ENCODE measurements around the gene BFSP1.

The BFSP1 gene

DNA sequence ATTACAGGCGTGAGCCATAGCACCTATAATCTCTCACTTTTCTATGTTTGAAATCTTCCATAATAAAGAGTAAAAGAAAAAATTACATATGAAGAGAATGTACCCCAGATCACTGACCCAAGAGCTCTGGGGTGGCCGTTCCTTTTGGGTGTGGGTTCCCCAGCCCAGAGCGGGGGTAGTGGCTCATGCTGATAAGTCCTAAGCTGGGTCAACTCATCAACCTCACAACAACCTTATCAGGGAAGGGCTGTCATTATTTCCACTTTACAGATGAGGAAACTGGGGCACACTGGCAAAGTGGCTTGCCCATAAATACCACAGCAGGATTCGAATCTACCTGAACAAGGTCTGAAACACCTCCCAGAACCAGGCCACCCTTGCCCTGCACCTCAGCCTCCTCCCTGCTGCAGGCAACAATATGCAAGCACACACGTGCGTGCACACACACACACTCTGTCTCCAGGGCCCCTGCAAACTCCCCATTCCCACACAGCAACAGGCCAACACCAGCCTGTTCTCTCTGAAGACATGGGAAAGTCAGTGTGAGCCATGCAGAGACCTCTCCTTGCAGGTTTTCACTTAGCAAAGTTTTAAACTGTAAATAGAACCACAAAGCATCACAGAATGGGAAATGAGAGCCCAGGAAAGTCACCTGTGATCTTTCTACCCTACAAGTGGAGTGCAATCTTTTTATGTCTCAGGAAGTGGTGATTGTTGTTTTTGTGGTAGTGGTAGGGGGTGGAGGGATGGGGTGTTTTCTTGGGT is 27.7 kb downstream of the BFSP1 start:
- peak overlapping the region; percentile 79 for H3K4me3 Mint-ChIP-seq
- peaks cover 5% of the 10 kb centered on the region for H3K9me3 Mint-ChIP-seq
- H3K4me1 Mint-ChIP-seq (ENCODE audit: low read depth): peaks cover 51% of the 10 kb centered on the region
- peak overlapping the region; percentile 86 for H3K27ac Mint-ChIP-seq
- peaks cover 5% of the 10 kb centered on the region for H3K27me3 Mint-ChIP-seq (ENCODE audit: low read depth)
- H3K36me3 Mint-ChIP-seq (ENCODE audit: low read depth): peaks cover 7% of the 10 kb centered on the region

DNA sequence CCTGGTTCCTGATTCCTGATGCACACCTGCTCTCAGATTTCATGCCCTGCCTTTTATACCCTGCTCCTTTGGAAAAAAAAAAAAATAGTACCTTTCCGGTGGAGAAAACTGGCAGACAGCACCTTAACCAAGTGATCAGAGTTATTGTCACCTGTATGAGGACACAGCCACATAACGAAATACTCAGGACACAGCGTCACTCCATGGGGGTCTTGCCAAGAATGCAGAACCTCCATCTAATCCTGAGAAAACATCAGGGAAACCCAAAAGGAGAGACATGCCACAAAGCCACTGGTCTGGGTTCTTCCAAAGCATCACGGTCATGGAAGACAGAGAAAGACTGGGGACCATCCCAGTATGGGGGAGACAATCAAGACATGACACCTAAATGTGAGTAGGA is 29.1 kb downstream of the BFSP1 start:
- Mint-ChIP-seq H3K27me3 (ENCODE audit: low read depth) (peaks cover 11% of the 10 kb centered on the region), H3K9me3 (peaks cover 5% of the 10 kb centered on the region), H3K36me3 (ENCODE audit: low read depth) (peaks cover 6% of the 10 kb centered on the region), H3K4me3 (no peak overlapping the region), H3K27ac (peak overlapping the region; percentile 15), H3K4me1 (ENCODE audit: low read depth) (peaks cover 44% of the 10 kb centered on the region)

DNA sequence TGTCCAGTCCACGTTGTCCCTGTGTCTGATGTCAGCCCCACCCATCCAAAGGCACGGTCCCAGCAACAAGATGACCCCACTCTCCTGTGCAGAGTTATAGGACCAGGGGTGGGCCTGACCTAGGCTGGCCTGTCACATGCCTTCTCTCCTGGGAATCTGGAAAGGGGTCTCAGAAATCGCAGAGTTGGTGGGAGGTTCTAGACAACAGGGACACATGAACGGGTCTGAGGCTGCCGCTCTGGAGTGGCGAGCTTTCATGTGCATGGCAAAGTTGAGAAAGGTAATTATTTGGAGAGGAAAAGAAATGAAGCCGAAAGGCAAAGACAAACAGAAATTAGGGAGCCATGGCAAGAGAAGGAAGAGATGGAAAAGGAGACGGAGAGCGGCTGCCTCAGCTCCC is 29.5 kb downstream of the BFSP1 start:
- Mint-ChIP-seq H3K36me3 (ENCODE audit: low read depth) (peaks cover 6% of the 10 kb centered on the region), H3K27me3 (ENCODE audit: low read depth) (peaks cover 11% of the 10 kb centered on the region), H3K4me1 (ENCODE audit: low read depth) (peaks cover 42% of the 10 kb centered on the region), H3K9me3 (peaks cover 5% of the 10 kb centered on the region), H3K27ac (no peak overlapping the region), H3K4me3 (no peak overlapping the region)

DNA sequence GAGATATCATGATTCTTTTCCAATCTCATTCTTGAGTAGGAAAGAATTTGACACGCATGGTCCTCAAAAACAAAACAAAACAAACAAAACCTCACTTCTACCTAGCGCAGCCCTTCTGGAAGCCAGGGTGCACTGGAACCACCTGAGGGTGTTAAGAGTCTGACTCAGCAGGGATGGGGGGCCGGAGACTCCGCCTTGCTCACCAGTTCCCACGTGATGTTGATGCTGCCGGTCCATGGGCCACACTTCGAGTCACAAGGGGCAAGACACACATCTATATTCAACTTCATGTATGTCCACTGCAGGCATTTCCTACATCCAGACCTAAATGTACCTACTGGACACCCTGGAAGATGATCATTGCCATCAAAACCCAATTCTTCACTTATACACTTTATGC is 30.4 kb downstream of the BFSP1 start:
- H3K4me3 Mint-ChIP-seq: no peak overlapping the region
- peaks cover 11% of the 10 kb centered on the region for H3K27me3 Mint-ChIP-seq (ENCODE audit: low read depth)
- H3K4me1 Mint-ChIP-seq (ENCODE audit: low read depth): peaks cover 38% of the 10 kb centered on the region
- H3K9me3 Mint-ChIP-seq: peaks cover 5% of the 10 kb centered on the region
- H3K36me3 Mint-ChIP-seq (ENCODE audit: low read depth): peaks cover 6% of the 10 kb centered on the region
- H3K27ac Mint-ChIP-seq: no peak overlapping the region

DNA sequence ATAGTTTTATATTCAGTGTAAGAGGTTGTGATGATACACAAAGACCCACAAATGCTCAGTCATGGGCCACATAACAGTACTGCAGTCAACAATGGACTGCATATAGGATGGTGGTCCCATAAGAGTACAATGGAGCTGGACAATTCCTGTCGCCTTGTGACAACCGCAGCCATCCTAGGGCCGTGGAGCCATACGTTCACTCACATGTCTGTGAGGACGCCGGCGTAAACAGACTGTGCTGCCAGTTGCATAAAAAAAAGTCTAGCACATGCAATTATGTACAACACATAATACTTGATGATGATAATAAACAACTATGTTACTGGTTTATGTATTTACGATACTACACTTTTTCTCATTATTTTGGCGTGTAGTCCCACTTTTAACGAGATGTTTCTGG is 30.9 kb downstream of the BFSP1 start:
- peaks cover 6% of the 10 kb centered on the region for H3K36me3 Mint-ChIP-seq (ENCODE audit: low read depth)
- peaks cover 32% of the 10 kb centered on the region for H3K4me1 Mint-ChIP-seq (ENCODE audit: low read depth)
- no peak overlapping the region for H3K4me3 Mint-ChIP-seq
- H3K27ac Mint-ChIP-seq: no peak overlapping the region
- peaks cover 11% of the 10 kb centered on the region for H3K27me3 Mint-ChIP-seq (ENCODE audit: low read depth)
- peaks cover 5% of the 10 kb centered on the region for H3K9me3 Mint-ChIP-seq

DNA sequence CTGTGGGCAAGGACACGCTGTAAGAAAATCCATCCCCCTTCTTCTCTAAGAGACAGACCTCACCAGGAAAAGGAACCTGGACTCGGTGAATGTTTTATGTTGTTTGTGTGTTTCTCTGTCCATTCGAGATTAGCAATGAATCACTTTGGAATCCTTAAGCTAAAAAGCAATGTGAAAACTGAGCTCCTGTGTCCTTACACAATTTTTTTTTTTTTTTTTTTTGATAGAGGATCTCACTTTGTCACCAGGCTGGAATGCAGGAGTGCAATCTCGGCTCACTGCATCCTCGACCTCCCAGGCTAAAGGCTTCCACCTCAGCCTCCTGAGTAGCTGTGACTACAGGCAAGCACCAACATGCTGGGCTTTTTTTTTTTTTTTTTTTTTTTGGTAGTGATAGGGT is 32.1 kb downstream of the BFSP1 start:
- H3K27ac Mint-ChIP-seq: no peak overlapping the region

DNA sequence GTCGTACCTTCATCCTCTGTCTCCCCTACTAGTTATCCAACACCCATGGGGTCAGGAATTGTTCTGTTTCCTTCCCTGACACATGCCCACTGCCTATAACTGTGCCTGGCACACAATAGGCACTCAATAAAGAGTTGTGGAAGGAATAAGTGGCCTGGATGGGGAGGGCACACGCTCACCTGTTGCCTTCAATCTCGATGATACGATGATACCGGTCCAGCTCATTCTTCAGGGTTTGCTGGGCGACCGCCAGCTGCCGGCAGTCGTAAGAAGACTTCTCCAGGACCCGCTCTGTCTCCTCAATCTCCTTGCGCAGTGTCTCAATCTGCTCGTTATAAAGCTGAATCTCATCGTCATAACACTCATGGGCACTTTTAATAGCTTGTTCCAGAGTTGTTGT is 32.5 kb downstream of the BFSP1 start:
- Mint-ChIP-seq H3K27me3 (ENCODE audit: low read depth) (peaks cover 11% of the 10 kb centered on the region), H3K4me3 (no peak overlapping the region), H3K27ac (no peak overlapping the region), H3K36me3 (ENCODE audit: low read depth) (peaks cover 5% of the 10 kb centered on the region), H3K9me3 (peaks cover 4% of the 10 kb centered on the region), H3K4me1 (ENCODE audit: low read depth) (peaks cover 19% of the 10 kb centered on the region)

More for the DNA sequence above, 32.1 kb downstream of the BFSP1 start:
- Mint-ChIP-seq H3K4me3 (no peak overlapping the region), H3K27me3 (ENCODE audit: low read depth) (peaks cover 11% of the 10 kb centered on the region), H3K9me3 (peaks cover 5% of the 10 kb centered on the region), H3K4me1 (ENCODE audit: low read depth) (peaks cover 23% of the 10 kb centered on the region), H3K36me3 (ENCODE audit: low read depth) (peaks cover 6% of the 10 kb centered on the region)

DNA sequence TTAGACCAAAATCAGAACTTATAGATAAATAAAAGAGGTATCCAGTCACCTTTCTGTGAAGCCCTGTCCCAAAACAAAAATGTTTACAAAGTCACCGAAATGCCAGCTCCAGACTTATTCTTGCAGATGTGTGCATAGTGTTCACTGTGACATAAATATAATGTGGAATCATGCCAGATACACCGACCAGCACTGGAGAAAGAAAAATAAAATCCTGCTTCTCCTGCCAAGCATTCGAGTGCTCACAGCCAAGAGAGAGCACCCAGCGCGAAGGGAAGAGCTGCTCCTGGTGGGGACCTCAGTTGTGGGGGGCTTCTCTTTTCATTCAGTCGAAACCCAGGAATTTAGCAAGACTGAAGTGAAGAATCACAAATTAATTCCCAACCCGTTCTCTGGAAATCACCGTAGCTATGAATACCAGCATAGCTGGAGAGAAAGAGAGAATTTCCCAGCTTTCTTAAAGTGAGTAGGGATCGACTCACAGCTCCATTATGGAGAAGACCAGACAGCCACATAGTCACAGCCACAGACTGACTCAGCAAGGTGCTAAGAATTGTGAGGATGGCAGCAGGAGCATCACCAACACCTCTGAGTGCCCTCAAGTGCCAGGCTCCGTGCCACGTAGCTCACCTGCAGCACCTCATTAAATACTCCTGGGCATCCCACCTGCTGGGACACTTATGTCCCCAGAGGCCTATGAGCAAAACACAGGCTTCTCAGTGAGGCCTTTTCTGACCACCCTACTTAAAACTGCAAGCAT is 33.2 kb downstream of the BFSP1 start:
- Mint-ChIP-seq H3K4me1 (ENCODE audit: low read depth) (peaks cover 13% of the 10 kb centered on the region), H3K9me3 (no peaks in the 10 kb centered on the region), H3K27ac (no peak overlapping the region), H3K36me3 (ENCODE audit: low read depth) (peaks cover 4% of the 10 kb centered on the region), H3K4me3 (no peak overlapping the region), H3K27me3 (ENCODE audit: low read depth) (peaks cover 14% of the 10 kb centered on the region)

DNA sequence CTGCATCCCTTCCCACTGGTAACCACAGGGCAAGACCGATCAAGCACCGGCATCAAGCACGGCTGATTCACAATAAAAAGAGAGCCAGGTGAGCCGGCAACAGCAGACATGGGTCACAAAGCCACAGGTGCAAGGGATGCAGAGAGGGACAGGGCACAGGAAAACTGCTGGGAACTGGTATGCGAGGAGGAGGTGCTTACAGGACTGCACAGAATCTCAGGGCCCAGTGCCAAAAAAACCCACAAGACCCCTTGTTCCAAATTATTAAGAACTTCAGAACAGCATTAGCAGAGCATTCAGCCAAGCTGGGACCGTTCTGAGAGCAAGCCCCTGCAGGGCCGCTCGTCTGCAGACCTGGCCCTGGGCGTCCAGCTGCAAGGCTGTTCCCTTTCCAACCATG is 35.4 kb downstream of the BFSP1 start:
- no peak overlapping the region for H3K4me3 Mint-ChIP-seq
- no peaks in the 10 kb centered on the region for H3K9me3 Mint-ChIP-seq
- H3K27ac Mint-ChIP-seq: no peak overlapping the region
- H3K27me3 Mint-ChIP-seq (ENCODE audit: low read depth): peaks cover 19% of the 10 kb centered on the region
- no peaks in the 10 kb centered on the region for H3K36me3 Mint-ChIP-seq (ENCODE audit: low read depth)
- H3K4me1 Mint-ChIP-seq (ENCODE audit: low read depth): no peaks in the 10 kb centered on the region

DNA sequence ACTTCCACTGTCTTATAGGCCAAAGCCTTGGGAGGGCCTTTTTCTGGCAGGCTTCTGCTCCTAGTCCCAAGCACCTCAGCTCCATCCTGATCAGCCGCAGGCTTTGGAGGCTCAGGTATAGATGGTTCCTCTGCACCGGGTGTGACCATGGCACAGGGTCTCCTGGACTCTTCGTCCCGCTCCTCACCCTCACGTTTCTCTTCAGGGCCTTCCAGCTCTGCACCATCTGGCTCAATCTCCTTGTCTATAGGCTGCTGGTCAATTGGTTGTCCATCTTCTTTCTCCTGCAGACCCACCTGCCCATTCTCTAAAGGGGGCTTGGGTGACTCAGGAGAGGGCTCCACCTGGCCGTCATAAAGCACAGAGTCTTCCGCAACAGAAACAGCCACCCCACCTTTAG is 37.0 kb downstream of the BFSP1 start:
- Mint-ChIP-seq H3K9me3 (no peaks in the 10 kb centered on the region), H3K27ac (no peak overlapping the region), H3K27me3 (ENCODE audit: low read depth) (peaks cover 16% of the 10 kb centered on the region), H3K4me1 (ENCODE audit: low read depth) (no peaks in the 10 kb centered on the region), H3K4me3 (no peak overlapping the region), H3K36me3 (ENCODE audit: low read depth) (no peaks in the 10 kb centered on the region)

DNA sequence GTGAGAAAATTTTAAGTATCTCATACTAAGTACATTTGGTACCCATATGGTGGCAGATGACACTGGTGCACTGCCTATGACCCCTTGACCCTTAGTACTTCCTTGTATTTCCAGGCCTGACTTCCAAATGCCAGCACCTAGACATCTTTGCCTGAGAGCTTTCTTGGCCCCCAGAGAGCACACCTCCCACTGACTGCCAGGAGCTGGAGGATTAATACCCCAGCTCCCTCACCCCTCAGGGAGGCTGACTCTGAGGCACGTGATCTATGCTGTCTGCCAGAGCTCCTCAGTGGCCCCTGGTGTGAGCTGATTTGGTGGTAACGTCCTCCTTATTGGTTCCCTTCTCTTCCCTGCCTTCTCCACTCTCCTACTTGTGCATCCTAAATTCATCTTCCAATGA is 38.0 kb downstream of the BFSP1 start:
- Mint-ChIP-seq H3K27me3 (ENCODE audit: low read depth) (peaks cover 14% of the 10 kb centered on the region), H3K4me3 (no peak overlapping the region), H3K27ac (no peak overlapping the region), H3K9me3 (no peaks in the 10 kb centered on the region), H3K4me1 (ENCODE audit: low read depth) (no peaks in the 10 kb centered on the region), H3K36me3 (ENCODE audit: low read depth) (no peaks in the 10 kb centered on the region)

DNA sequence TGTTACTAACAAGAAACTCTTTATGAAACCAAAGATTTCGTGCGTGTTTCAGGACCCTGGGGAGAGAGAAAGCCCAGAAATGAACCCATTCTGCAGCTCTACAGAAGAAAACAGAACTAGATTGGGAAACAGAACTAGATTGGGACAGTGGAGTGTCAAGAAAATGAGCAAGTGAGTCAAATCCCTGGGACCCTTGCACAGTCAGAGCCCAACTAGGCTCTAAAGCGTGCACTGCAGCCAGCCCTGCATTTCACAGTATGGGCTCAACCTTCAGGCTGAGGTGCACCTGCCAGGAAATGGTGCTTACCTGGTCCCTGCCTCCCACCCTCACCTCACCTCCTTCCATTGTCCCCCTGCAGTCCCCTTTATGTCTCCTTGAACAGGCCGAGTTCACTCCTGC is 39.7 kb downstream of the BFSP1 start:
- H3K27ac Mint-ChIP-seq: no peak overlapping the region
- no peaks in the 10 kb centered on the region for H3K36me3 Mint-ChIP-seq (ENCODE audit: low read depth)
- no peak overlapping the region for H3K4me3 Mint-ChIP-seq
- peaks cover 24% of the 10 kb centered on the region for H3K27me3 Mint-ChIP-seq (ENCODE audit: low read depth)
- H3K4me1 Mint-ChIP-seq (ENCODE audit: low read depth): no peaks in the 10 kb centered on the region
- no peaks in the 10 kb centered on the region for H3K9me3 Mint-ChIP-seq

DNA sequence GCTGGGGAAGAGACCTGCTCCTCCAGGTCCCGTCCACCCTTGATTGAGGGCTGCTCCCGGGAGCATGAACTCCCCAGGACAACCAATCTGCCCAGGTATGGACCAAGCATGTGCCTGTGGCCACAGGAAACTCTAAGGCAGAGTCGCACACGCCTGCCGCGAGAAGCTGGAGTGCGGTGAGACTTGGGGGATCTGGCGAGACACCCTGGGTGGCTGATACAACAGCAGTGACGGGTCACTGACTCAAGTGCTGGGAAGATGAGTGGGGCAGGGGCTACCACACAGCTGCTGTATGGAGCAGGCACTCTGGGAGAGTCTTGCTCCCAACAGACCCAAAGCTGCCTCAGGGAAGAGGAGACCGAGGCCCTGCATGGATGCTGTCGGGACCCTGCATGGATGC is 40.1 kb downstream of the BFSP1 start:
- no peaks in the 10 kb centered on the region for H3K4me1 Mint-ChIP-seq (ENCODE audit: low read depth)
- no peaks in the 10 kb centered on the region for H3K9me3 Mint-ChIP-seq
- H3K27me3 Mint-ChIP-seq (ENCODE audit: low read depth): peaks cover 28% of the 10 kb centered on the region
- H3K4me3 Mint-ChIP-seq: no peak overlapping the region
- H3K27ac Mint-ChIP-seq: no peak overlapping the region
- H3K36me3 Mint-ChIP-seq (ENCODE audit: low read depth): no peaks in the 10 kb centered on the region

DNA sequence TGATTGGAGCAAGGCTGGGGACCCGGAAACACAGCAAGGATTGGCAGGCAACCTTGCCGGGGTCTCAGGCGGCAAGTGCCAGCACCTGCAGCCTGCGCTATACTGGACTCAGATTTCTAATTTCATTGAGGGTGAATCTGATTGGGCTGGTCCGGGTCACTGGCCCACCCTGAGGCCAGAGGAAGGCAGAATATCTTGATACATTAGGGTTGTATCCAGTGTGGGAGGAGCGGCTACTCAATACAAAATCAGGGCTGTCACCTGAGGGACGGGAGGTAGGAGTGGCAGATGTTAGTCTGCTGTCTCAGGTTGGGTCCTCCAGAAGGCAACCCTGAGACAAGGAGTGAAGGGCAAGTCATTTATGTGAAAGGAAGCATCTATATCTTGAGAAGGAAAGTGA is 40.7 kb downstream of the BFSP1 start:
- peaks cover 30% of the 10 kb centered on the region for H3K27me3 Mint-ChIP-seq (ENCODE audit: low read depth)
- no peaks in the 10 kb centered on the region for H3K36me3 Mint-ChIP-seq (ENCODE audit: low read depth)
- no peaks in the 10 kb centered on the region for H3K9me3 Mint-ChIP-seq
- H3K4me1 Mint-ChIP-seq (ENCODE audit: low read depth): no peaks in the 10 kb centered on the region
- no peak overlapping the region for H3K27ac Mint-ChIP-seq
- H3K4me3 Mint-ChIP-seq: no peak overlapping the region

DNA sequence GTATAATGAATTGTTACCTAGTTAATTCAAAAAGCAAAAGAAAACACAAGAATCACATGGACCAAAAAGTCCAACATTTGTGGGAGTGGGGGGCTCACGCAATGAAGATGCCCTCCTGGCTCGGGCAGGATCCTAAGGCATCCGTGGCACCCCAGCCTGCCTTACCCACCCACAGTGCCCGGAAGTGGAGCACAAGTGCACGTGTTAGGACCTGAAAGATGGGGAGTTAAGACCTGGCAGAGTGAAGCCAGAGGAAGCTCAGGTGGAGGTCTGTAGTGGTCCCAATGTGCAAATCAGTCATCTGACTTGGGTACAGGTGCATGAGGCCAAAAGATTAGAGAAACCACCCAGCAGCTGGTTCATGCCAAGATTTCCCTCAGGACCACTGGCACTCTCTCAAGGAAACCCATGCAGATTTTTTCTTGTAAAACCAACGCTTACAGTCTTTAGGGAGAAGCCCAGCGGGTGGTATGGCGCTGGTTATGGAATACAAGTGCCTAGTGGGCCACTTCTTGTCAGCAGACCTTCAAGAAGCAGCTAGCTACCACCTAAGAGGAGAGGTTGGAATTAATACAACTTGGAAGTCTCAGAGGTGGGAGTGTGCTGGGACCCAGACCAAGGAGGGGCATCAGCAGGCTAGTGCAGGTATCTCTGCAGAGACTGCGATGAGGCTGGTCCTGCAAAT is 42.1 kb downstream of the BFSP1 start:
- Mint-ChIP-seq H3K4me3 (no peak overlapping the region), H3K36me3 (ENCODE audit: low read depth) (no peaks in the 10 kb centered on the region), H3K27ac (no peak overlapping the region), H3K4me1 (ENCODE audit: low read depth) (no peaks in the 10 kb centered on the region), H3K9me3 (no peaks in the 10 kb centered on the region), H3K27me3 (ENCODE audit: low read depth) (peaks cover 39% of the 10 kb centered on the region)
